ENCODE results near the gene MRO.
A peak's percentile ranks its signal among the peaks of the same experiment; 100 is the strongest.
"Not testable (repeated sequence)": the region's sequence is repeated elsewhere in the genome, so short reads cannot be mapped to it uniquely, and the experiment has no call there.

The MRO gene

DNA sequence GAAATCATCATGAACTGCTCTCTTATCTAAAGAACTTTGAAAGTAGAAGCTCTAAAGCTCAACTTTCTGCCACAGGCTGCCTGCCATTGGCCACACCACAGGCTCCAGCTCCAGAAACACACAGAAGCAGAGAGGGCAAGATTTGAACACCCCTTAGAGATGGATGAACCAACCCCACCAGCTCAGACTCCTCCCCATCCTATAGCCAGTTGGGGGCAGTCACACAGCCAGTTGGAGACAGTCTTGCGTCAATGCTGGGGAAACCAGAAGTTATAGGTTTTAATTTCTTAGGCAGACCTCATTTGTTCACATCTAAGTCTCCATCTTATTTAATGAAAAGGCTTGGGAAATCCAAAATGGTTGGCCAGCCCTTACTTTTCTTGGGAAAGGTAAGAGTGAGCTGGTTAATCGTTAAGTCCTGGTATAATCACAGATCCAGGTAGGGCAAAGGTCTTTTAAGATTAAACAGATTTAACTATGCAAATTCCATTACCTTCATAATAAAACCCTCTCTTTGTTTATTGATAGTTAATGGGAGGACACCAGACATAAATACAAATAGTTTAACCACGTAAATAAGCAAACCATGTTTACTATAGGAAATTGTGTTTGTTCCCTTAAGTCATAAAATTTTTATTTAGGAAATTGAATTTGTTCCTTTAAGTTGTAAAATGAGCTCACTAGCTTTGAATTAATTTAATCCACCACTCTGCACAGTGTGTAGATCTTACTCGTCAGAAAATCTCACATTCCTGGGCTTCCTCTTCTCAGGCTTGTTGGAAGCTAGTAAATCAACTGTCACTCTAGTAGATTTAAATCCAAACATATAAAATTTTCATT is 28.0 kb downstream of the MRO start:
- Histone ChIP-seq H3K27me3 (ENCODE audit: control insufficient read depth, insufficient read depth, low read length) (no peaks in the 10 kb centered on the region), H3K27ac (ENCODE audit: low read depth, low read length) (no peak overlapping the region), H3K4me1 (ENCODE audit: control insufficient read depth, insufficient read depth, low read length) (peaks cover 6% of the 10 kb centered on the region), H3K9ac (ENCODE audit: low read length) (no peak overlapping the region), H3K36me3 (ENCODE audit: control insufficient read depth, insufficient read depth, low read length) (no peaks in the 10 kb centered on the region), H3K9me3 (ENCODE audit: control insufficient read depth, insufficient read depth, low read depth, low read length) (no peaks in the 10 kb centered on the region), H3K4me3 (ENCODE audit: low read depth, low read length) (no peak overlapping the region)

DNA sequence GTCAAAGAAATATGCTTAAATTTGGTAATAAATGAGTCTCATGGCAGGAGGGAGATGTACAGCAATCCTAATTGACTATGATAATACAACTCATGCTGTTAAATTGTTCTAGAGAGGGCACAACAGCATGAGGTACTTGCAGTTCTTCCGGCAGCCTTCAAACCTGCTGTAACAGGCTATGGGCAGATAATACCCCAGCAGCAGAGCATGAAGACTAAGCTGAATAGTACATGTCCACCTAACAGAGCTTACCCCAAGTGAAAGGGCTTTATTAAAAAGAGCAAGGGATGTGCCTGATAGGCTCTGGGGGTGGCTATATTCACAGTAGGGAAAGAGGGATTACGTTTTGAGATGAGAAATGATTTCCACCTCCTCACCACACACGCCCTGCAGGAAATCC is 28.9 kb downstream of the MRO start:
- H3K4me3 ChIP-seq (ENCODE audit: low read depth, low read length) = no peak overlapping the region
- no peaks in the 10 kb centered on the region for H3K9me3 ChIP-seq (ENCODE audit: control insufficient read depth, insufficient read depth, low read depth, low read length)
- H3K4me1 ChIP-seq (ENCODE audit: control insufficient read depth, insufficient read depth, low read length) = peaks cover 6% of the 10 kb centered on the region
- no peak overlapping the region for H3K27ac ChIP-seq (ENCODE audit: low read depth, low read length)
- H3K36me3 ChIP-seq (ENCODE audit: control insufficient read depth, insufficient read depth, low read length) = no peaks in the 10 kb centered on the region
- H3K27me3 ChIP-seq (ENCODE audit: control insufficient read depth, insufficient read depth, low read length) = no peaks in the 10 kb centered on the region
- H3K9ac ChIP-seq (ENCODE audit: low read length) = no peak overlapping the region

DNA sequence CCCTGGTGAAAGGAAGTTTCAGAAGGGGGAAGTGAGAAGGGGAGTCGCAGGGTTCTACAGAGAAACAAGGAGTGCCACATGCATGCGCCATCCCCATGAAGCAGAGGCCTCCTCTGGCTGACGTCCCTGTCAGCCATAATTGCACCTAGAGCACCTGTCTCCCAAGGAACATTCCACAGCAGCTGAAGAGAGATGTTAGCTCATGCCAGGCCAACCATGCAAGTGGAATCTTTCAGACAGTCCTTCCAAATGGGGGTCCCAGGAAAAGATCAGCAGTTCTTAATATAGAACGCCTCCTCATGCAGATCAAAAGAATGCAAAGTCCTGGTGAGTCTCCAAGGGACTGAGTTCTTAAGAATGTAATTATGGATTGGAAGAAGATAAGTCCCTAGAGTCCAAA is 29.6 kb downstream of the MRO start:
- H3K9me3 ChIP-seq (ENCODE audit: control insufficient read depth, insufficient read depth, low read depth, low read length) = no peaks in the 10 kb centered on the region

DNA sequence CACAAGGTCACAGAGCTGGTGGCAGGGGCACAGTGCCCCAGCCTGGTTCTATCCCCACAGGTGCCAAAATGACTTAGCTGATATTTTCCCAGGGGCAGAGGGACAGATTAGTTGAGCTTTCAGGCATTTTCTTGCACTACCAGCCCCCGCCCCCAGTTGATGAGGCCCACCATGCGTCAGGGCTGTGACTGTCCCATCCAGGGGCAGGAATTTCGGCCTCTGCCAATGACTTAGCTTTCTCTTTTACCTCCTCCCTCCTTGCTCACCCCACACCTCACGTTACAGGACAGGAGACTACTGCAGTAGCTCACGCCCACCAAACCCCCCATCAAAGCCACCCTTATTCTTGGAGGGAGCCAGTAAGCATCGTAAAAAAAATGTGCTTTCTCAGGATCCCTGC is 31.5 kb downstream of the MRO start:
- Histone ChIP-seq H3K4me1 (ENCODE audit: control insufficient read depth, insufficient read depth, low read length) (peaks cover 10% of the 10 kb centered on the region), H3K27me3 (ENCODE audit: control insufficient read depth, insufficient read depth, low read length) (no peaks in the 10 kb centered on the region), H3K36me3 (ENCODE audit: control insufficient read depth, insufficient read depth, low read length) (no peaks in the 10 kb centered on the region), H3K4me3 (ENCODE audit: low read depth, low read length) (no peak overlapping the region), H3K27ac (ENCODE audit: low read depth, low read length) (no peak overlapping the region), H3K9ac (ENCODE audit: low read length) (no peak overlapping the region), H3K9me3 (ENCODE audit: control insufficient read depth, insufficient read depth, low read depth, low read length) (no peaks in the 10 kb centered on the region)

More for the DNA sequence above, 29.6 kb downstream of the MRO start:
- no peaks in the 10 kb centered on the region for H3K36me3 ChIP-seq (ENCODE audit: control insufficient read depth, insufficient read depth, low read length)
- no peaks in the 10 kb centered on the region for H3K27me3 ChIP-seq (ENCODE audit: control insufficient read depth, insufficient read depth, low read length)
- no peak overlapping the region for H3K4me3 ChIP-seq (ENCODE audit: low read depth, low read length)
- no peak overlapping the region for H3K9ac ChIP-seq (ENCODE audit: low read length)
- H3K4me1 ChIP-seq (ENCODE audit: control insufficient read depth, insufficient read depth, low read length) = peaks cover 6% of the 10 kb centered on the region
- no peak overlapping the region for H3K27ac ChIP-seq (ENCODE audit: low read depth, low read length)

DNA sequence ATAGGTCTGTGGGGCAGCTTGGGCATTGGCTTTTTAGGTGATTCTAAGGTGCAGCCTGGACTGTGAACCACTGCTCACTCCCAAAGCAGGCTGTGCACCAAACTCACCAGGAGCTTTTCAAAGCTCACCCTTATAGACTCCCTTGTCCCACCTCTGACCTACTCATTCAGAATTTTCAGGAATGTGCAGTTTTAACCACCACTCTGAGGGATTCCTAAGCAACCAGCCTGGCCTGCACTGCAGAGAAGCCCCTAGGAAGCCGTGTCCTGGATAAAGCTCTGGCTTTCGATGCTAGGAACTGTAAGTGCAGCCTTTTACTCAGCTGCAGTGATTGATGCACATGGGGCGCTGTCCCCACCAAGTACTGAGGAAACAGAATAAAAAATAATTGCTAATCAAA is 33.0 kb downstream of the MRO start:
- Histone ChIP-seq H3K4me1 (ENCODE audit: control insufficient read depth, insufficient read depth, low read length) (peaks cover 10% of the 10 kb centered on the region), H3K36me3 (ENCODE audit: control insufficient read depth, insufficient read depth, low read length) (no peaks in the 10 kb centered on the region), H3K9ac (ENCODE audit: low read length) (no peak overlapping the region), H3K27me3 (ENCODE audit: control insufficient read depth, insufficient read depth, low read length) (no peaks in the 10 kb centered on the region), H3K27ac (ENCODE audit: low read depth, low read length) (no peak overlapping the region), H3K9me3 (ENCODE audit: control insufficient read depth, insufficient read depth, low read depth, low read length) (peaks cover 5% of the 10 kb centered on the region; the same call in 1 of the 2 replicates), H3K4me3 (ENCODE audit: low read depth, low read length) (no peak overlapping the region)

DNA sequence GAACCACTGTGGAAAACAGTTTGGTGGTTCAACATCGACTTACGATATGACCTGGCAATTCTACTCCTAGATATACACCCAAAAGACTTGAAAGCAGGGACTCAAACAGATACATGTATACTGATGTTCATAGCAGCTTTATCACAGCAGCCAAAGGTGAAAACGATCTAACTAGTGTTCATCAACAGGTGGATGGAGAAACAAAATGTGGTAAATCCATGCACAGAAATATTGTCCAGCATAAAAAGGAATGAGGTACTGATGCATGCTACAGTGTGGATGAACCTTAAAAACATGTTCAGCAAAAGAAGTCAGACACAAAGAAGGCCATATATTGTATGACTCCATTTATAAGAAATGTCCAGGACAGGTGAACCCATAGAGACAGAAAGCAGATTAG is 36.3 kb downstream of the MRO start:
- H3K4me1 ChIP-seq (ENCODE audit: control insufficient read depth, insufficient read depth, low read length) = peaks cover 10% of the 10 kb centered on the region; the same call in 1 of the 2 replicates
- H3K36me3 ChIP-seq (ENCODE audit: control insufficient read depth, insufficient read depth, low read length) = no peaks in the 10 kb centered on the region
- no peaks in the 10 kb centered on the region for H3K27me3 ChIP-seq (ENCODE audit: control insufficient read depth, insufficient read depth, low read length)
- H3K9me3 ChIP-seq (ENCODE audit: control insufficient read depth, insufficient read depth, low read depth, low read length) = peaks cover 5% of the 10 kb centered on the region; the same call in 1 of the 2 replicates
- H3K9ac ChIP-seq (ENCODE audit: low read length) = no peak overlapping the region
- no peak overlapping the region for H3K27ac ChIP-seq (ENCODE audit: low read depth, low read length)
- no peak overlapping the region for H3K4me3 ChIP-seq (ENCODE audit: low read depth, low read length)

DNA sequence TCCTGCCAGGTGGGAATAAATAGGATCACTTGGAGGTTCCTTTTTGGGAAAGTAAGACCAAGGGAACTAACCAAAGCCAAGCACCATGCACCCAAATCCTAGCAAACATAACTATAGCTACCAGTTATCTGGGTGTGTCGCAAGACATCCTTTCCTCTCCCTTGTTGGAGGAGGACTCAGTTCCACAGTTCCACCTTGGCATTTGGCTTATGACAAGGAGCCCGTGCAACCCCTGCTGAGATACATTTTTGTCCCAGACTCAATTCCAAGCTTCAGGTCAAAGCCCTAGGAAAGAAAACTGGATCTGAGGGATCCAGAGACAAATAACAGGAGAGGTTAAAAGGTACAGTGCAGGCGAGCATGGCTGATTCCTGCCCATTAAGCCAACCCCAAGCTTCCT is 40.8 kb downstream of the MRO start:
- H3K36me3 ChIP-seq (ENCODE audit: control insufficient read depth, insufficient read depth, low read length); H3K4me3 ChIP-seq (ENCODE audit: low read depth, low read length); H3K9ac ChIP-seq (ENCODE audit: low read length); H3K9me3 ChIP-seq (ENCODE audit: control insufficient read depth, insufficient read depth, low read depth, low read length); H3K4me1 ChIP-seq (ENCODE audit: control insufficient read depth, insufficient read depth, low read length); H3K27ac ChIP-seq (ENCODE audit: low read depth, low read length); H3K27me3 ChIP-seq (ENCODE audit: control insufficient read depth, insufficient read depth, low read length): not testable (repeated sequence)

DNA sequence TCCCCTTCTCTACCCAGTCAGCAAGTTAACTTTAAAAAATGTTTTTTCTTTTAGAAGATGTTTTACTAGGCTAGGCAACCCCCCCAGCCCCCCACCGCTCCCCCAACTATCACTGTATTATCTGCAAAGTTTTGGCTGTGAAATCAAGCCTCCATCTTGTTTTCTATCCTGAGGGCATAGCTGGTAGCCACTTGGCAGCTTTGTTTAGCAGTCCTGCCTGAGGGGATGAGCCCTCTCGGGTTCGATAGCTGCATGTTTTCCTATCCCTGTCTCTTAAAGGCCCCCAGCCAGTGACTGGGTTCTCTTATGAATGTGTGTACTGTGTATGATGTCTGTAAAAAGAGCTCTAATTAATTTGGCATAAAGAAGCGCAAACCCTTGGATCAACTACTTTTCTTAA is 43.4 kb downstream of the MRO start:
- no peaks in the 10 kb centered on the region for H3K4me1 ChIP-seq (ENCODE audit: control insufficient read depth, insufficient read depth, low read length)
- peak overlapping the region; percentile 70; the same call in 1 of the 2 replicates for H3K27ac ChIP-seq (ENCODE audit: low read depth, low read length)
- peak overlapping the region; percentile 1 for H3K9ac ChIP-seq (ENCODE audit: low read length)
- no peaks in the 10 kb centered on the region for H3K27me3 ChIP-seq (ENCODE audit: control insufficient read depth, insufficient read depth, low read length)
- H3K36me3 ChIP-seq (ENCODE audit: control insufficient read depth, insufficient read depth, low read length) = no peaks in the 10 kb centered on the region
- no peaks in the 10 kb centered on the region for H3K9me3 ChIP-seq (ENCODE audit: control insufficient read depth, insufficient read depth, low read depth, low read length)
- H3K4me3 ChIP-seq (ENCODE audit: low read depth, low read length) = no peak overlapping the region

DNA sequence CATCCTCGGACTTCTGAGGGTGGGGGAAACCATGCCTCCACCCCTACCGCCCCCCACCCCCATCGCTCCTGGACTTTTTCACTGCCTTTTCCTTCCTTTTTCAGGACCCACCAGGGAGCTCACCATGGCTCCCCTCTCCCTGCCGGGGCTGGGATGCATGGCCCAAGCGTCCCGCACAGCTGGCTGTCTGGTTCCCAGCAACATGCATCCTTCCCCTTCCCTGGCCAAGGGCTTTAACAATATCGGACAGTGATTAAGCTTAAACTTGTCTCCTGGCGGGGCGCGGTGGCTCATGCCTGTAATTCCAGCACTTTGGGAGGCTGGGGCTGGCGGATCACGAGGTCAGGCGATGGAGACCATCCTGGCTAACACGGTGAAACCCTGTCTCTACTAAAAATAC is 44.1 kb downstream of the MRO start:
- no peaks in the 10 kb centered on the region for H3K4me1 ChIP-seq (ENCODE audit: control insufficient read depth, insufficient read depth, low read length)
- H3K9ac ChIP-seq (ENCODE audit: low read length) = peak overlapping the region; percentile 47
- no peaks in the 10 kb centered on the region; the same call in 1 of the 2 replicates for H3K9me3 ChIP-seq (ENCODE audit: control insufficient read depth, insufficient read depth, low read depth, low read length)
- no peaks in the 10 kb centered on the region for H3K36me3 ChIP-seq (ENCODE audit: control insufficient read depth, insufficient read depth, low read length)
- H3K27ac ChIP-seq (ENCODE audit: low read depth, low read length) = peak overlapping the region; percentile 44; the same call in 1 of the 2 replicates
- peak overlapping the region; percentile 22; the same call in 1 of the 2 replicates for H3K4me3 ChIP-seq (ENCODE audit: low read depth, low read length)
- H3K27me3 ChIP-seq (ENCODE audit: control insufficient read depth, insufficient read depth, low read length) = no peaks in the 10 kb centered on the region

DNA sequence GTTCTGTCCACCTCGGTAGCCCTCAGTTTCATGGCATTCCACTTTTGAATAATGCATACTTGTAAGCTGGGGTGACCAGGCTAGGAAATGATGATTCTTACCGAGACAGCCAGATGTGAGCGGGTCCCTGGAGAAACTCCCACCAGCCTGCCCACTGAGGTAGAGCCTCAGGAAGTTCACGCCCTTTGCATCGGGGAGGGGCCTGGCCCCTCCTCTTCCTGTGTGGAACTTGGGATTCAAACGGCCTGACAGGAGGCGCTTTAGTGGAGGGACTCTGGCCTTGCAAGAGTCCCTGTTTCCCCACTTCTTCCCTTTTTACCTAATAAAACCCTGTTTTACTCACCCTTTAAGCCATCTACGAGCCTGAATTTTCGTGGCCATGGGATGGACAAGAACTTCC is 44.6 kb downstream of the MRO start:
- Histone ChIP-seq H3K4me1 (ENCODE audit: control insufficient read depth, insufficient read depth, low read length) (no peaks in the 10 kb centered on the region), H3K27ac (ENCODE audit: low read depth, low read length) (peak overlapping the region; percentile 44; the same call in 1 of the 2 replicates), H3K36me3 (ENCODE audit: control insufficient read depth, insufficient read depth, low read length) (no peaks in the 10 kb centered on the region), H3K9ac (ENCODE audit: low read length) (peak overlapping the region; percentile 47), H3K9me3 (ENCODE audit: control insufficient read depth, insufficient read depth, low read depth, low read length) (peaks cover 4% of the 10 kb centered on the region), H3K4me3 (ENCODE audit: low read depth, low read length) (peak overlapping the region; percentile 22; the same call in 1 of the 2 replicates), H3K27me3 (ENCODE audit: control insufficient read depth, insufficient read depth, low read length) (no peaks in the 10 kb centered on the region)

DNA sequence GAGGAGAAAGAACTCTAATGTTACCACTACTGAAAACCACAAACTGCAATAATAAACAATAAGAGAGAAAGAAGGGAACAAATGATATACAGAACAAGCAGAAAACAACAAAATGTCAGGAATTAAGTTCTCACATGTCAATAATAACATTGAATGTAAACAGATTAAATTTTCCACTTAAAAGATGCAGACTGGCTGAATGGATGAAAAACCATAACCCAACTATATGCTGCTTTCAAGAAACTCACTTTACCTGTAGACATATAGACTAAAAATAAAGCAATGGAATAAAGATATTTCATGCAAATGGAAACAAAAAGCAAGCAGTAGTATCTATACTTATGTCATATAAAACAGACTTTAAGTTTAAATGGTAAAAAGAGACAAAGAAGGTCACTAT is 50.4 kb downstream of the MRO start:
- Histone ChIP-seq H3K36me3 (ENCODE audit: control insufficient read depth, insufficient read depth, low read length) (no peaks in the 10 kb centered on the region), H3K4me3 (ENCODE audit: low read depth, low read length) (no peak overlapping the region), H3K9me3 (ENCODE audit: control insufficient read depth, insufficient read depth, low read depth, low read length) (peaks cover 26% of the 10 kb centered on the region), H3K27ac (ENCODE audit: low read depth, low read length) (no peak overlapping the region), H3K4me1 (ENCODE audit: control insufficient read depth, insufficient read depth, low read length) (no peaks in the 10 kb centered on the region), H3K27me3 (ENCODE audit: control insufficient read depth, insufficient read depth, low read length) (no peaks in the 10 kb centered on the region), H3K9ac (ENCODE audit: low read length) (no peak overlapping the region)
